ENCODE results near the gene COX7B2. TPM values are rescaled to one million over a fixed set of nuclear protein-coding genes. Genes with fewer than 3 reads are reported as not detected.

Gene COX7B2
- polyA plus RNA-seq, 3 donors: not detected

DNA sequence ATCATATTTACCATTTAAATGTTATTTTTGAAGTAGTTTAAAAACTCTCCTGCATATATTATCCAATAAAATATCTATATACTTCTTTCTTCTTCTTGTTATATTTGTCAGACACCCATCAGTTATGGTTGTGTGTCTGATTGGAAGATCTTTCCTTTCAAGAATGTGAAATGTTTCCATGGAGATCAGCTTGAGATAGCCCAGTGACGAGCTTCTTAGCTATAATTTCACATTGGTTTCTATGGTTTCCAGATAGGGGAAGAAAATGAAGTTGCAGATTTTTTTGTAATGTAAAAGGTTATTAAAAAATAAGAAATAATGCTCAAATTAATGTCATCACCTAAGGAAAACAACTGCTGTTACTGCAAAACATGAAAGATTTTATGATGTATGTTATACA is 189.0 kb downstream of the COX7B2 start:
- no peaks in the 10 kb centered on the region for H3K79me2 ChIP-seq (ENCODE audit: insufficient read depth, low read length)
- intact Hi-C loops (cut with micrococcal nuclease): no loop called here
- WGBS (ENCODE audit: insufficient coverage): no CpG with 5 or more reads among the region's 1 CpG
- H4K20me1 ChIP-seq (ENCODE audit: insufficient read depth, low read length): no peaks in the 10 kb centered on the region
- TF ChIP-seq, protein P1, sequence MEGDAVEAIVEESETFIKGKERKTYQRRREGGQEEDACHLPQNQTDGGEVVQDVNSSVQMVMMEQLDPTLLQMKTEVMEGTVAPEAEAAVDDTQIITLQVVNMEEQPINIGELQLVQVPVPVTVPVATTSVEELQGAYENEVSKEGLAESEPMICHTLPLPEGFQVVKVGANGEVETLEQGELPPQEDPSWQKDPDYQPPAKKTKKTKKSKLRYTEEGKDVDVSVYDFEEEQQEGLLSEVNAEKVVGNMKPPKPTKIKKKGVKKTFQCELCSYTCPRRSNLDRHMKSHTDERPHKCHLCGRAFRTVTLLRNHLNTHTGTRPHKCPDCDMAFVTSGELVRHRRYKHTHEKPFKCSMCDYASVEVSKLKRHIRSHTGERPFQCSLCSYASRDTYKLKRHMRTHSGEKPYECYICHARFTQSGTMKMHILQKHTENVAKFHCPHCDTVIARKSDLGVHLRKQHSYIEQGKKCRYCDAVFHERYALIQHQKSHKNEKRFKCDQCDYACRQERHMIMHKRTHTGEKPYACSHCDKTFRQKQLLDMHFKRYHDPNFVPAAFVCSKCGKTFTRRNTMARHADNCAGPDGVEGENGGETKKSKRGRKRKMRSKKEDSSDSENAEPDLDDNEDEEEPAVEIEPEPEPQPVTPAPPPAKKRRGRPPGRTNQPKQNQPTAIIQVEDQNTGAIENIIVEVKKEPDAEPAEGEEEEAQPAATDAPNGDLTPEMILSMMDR (IDR thresholded peaks at IDR 0.05): no peak
- no peaks in the 10 kb centered on the region for H3K4me1 ChIP-seq (ENCODE audit: control insufficient read depth in 1 of 2, insufficient read depth in 2 of 2, low read length in 2 of 2)
- no peaks in the 10 kb centered on the region for H3K4me1 Mint-ChIP-seq
- H3K27me3 ChIP-seq (ENCODE audit: control insufficient read depth in 2 of 2, insufficient read depth in 2 of 2, low read length in 2 of 2): peaks cover 0 to 2% of the 10 kb centered on the region in 2 donors
- H3K36me3 ChIP-seq (replicated peaks in 1 of 2; ENCODE audit: control insufficient read depth in 1 of 2, insufficient read depth in 2 of 2, low read length in 2 of 2): no peaks in the 10 kb centered on the region
- no peak overlapping the region for H3K27ac ChIP-seq (ENCODE audit: low read depth in 1 of 2, low read length in 2 of 2)
- no peak overlapping the region for H3K4me2 ChIP-seq (replicated peaks; ENCODE audit: extremely low read depth, low read length, poor library complexity, severe bottlenecking)
- no peak for DNase-seq
- no peak overlapping the region for H3K27ac Mint-ChIP-seq
- H3K9ac ChIP-seq (ENCODE audit: insufficient read depth, low read length, poor library complexity, severe bottlenecking): no peak overlapping the region
- no peaks in the 10 kb centered on the region for H3K36me3 Mint-ChIP-seq
- H3K9me3 Mint-ChIP-seq: peaks cover 3 to 13% (median 9%) of the 10 kb centered on the region in 7 donors
- no peak overlapping the region for H2AFZ ChIP-seq (ENCODE audit: insufficient read depth, low read depth, low read length, poor library complexity, severe bottlenecking)
- no peaks in the 10 kb centered on the region for H3K9me3 ChIP-seq (replicated peaks in 1 of 2; ENCODE audit: control insufficient read depth in 1 of 2, insufficient read depth in 1 of 2, low read length in 2 of 2)
- peaks cover 6 to 15% (median 11%) of the 10 kb centered on the region in 3 donors for H3K27me3 Mint-ChIP-seq (ENCODE audit: low read depth in 3 of 3)
- no peak overlapping the region for H3K4me3 Mint-ChIP-seq
- no peak overlapping the region for H3K4me3 ChIP-seq (replicated peaks in 1 of 3; ENCODE audit: low read depth in 2 of 3, low read length in 3 of 3)

DNA sequence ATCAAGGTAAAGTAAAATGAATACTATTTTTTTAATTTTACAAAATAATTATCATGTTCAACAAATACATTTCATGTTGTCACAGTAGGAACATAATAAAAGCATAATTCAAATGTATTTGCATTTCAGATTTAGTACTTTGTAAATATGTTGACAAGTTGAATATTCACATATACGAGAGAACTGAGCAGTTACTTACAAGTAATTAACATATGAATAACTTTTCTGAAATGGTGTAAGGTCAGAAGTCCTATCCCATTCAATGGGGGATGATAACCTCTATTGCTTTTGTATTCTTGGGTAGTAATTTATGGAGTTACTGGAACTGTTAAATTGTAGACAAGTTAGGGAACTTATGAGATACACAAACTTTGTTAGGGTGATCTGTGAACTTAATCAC is 191.1 kb downstream of the COX7B2 start:
- Histone ChIP-seq H3K27ac (ENCODE audit: low read depth in 1 of 2, low read length in 2 of 2) (no peak overlapping the region), H3K9ac (ENCODE audit: insufficient read depth, low read length, poor library complexity, severe bottlenecking) (no peak overlapping the region), H3K9me3 (replicated peaks in 1 of 2; ENCODE audit: control insufficient read depth in 1 of 2, insufficient read depth in 1 of 2, low read length in 2 of 2) (no peaks in the 10 kb centered on the region), H3K36me3 (replicated peaks in 1 of 2; ENCODE audit: control insufficient read depth in 1 of 2, insufficient read depth in 2 of 2, low read length in 2 of 2) (no peaks in the 10 kb centered on the region), H3K4me1 (ENCODE audit: control insufficient read depth in 1 of 2, insufficient read depth in 2 of 2, low read length in 2 of 2) (no peaks in the 10 kb centered on the region), H3K79me2 (ENCODE audit: insufficient read depth, low read length) (no peaks in the 10 kb centered on the region), H3K27me3 (ENCODE audit: control insufficient read depth in 2 of 2, insufficient read depth in 2 of 2, low read length in 2 of 2) (no peaks in the 10 kb centered on the region), H3K4me2 (replicated peaks; ENCODE audit: extremely low read depth, low read length, poor library complexity, severe bottlenecking) (no peak overlapping the region), H4K20me1 (ENCODE audit: insufficient read depth, low read length) (no peaks in the 10 kb centered on the region), H3K4me3 (replicated peaks in 1 of 3; ENCODE audit: low read depth in 2 of 3, low read length in 3 of 3) (no peak overlapping the region), H2AFZ (ENCODE audit: insufficient read depth, low read depth, low read length, poor library complexity, severe bottlenecking) (no peak overlapping the region)
- no peak for DNase-seq
- peaks cover 0 to 3% (median 0%) of the 10 kb centered on the region in 3 donors for H3K27me3 Mint-ChIP-seq (ENCODE audit: low read depth in 3 of 3)
- WGBS (ENCODE audit: insufficient coverage): no CpG with 5 or more reads among the region's 1 CpG
- intact Hi-C loops (cut with micrococcal nuclease): no loop called here
- TF ChIP-seq, protein P1 (IDR thresholded peaks at IDR 0.05): no peak
- H3K4me3 Mint-ChIP-seq: no peak overlapping the region
- H3K36me3 Mint-ChIP-seq: no peaks in the 10 kb centered on the region
- no peak overlapping the region for H3K27ac Mint-ChIP-seq
- no peaks in the 10 kb centered on the region for H3K4me1 Mint-ChIP-seq
- peaks cover 0 to 2% (median 0%) of the 10 kb centered on the region in 7 donors for H3K9me3 Mint-ChIP-seq

Measured in CD14-positive monocyte (primary cell).